SU-DHL-6 (cell line): ENCODE measurements around the gene RANBP1.

Experiments used
- EZH2phosphoT487 ChIP-seq: fragments of 200-600 bp; sonication (generic), shearing (Covaris generic); conservative IDR thresholded peaks from 2 replicates; pipeline ENCODE4 v1.6.1; 2018; ENCODE audit warnings: mild to moderate bottlenecking, antibody characterized with exemption, low read length, moderate library complexity, mixed read lengths
- TF ChIP-seq, protein P1 (sequence below): fragments of 200-600 bp; sonication (generic); IDR thresholded peaks from one replicate; pipeline ENCODE4 v1.5.1; 2017; ENCODE audit warnings: antibody characterized with exemption, mild to moderate bottlenecking, low read length, moderate library complexity; ENCODE audit not compliant: insufficient read depth, poor library complexity, severe bottlenecking

DNA sequence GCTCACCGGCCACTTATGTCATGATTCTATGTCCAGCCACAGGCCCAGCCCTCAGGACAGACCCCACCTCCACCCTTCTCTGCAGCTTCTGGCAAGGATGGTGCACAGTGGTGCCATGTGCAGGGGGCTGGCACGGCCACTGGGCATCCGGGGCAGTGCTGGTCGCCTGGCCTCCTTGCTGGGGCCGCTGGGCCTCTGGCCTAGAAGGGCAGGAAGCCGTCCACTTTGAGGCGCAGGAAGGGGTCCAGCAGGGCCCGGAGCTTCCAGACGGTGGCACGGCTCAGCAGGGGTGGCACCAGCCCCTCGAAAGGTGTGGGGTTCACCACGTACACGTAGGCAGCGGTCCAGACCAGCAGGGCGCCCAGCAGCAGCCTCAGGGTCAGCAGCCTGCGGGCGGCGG lies 32.5 kb downstream of the RANBP1 start:
- TF ChIP-seq, protein P1, sequence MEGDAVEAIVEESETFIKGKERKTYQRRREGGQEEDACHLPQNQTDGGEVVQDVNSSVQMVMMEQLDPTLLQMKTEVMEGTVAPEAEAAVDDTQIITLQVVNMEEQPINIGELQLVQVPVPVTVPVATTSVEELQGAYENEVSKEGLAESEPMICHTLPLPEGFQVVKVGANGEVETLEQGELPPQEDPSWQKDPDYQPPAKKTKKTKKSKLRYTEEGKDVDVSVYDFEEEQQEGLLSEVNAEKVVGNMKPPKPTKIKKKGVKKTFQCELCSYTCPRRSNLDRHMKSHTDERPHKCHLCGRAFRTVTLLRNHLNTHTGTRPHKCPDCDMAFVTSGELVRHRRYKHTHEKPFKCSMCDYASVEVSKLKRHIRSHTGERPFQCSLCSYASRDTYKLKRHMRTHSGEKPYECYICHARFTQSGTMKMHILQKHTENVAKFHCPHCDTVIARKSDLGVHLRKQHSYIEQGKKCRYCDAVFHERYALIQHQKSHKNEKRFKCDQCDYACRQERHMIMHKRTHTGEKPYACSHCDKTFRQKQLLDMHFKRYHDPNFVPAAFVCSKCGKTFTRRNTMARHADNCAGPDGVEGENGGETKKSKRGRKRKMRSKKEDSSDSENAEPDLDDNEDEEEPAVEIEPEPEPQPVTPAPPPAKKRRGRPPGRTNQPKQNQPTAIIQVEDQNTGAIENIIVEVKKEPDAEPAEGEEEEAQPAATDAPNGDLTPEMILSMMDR = no peak
- no peak for TF ChIP-seq EZH2phosphoT487
